HEK293T (cell line): ENCODE data around the gene DMRT1.

Experiments
- CTCF ChIA-PET: fragments of 350-600 bp; formaldehyde crosslinking; extraction: SDS; loops from one replicate; lab custom pipeline; 2021; ENCODE audit warnings: antibody characterized with exemption, inconsistent platforms; lab: Yijun Ruan, JAX
- POLR2A ChIA-PET: fragments of 350-600 bp; formaldehyde crosslinking; extraction: SDS; loops from one replicate; lab custom pipeline; 2020; ENCODE audit warnings: antibody characterized with exemption, inconsistent platforms; lab: Yijun Ruan, JAX
- DNase-seq: peaks from one replicate; pipeline ENCODE4 v3.0.0; 2012; ENCODE audit warnings: mixed read lengths; ENCODE audit errors: extremely low spot score
- ARNT ChIP-seq: fragments of 450-650 bp; IDR thresholded peaks from 2 replicates; pipeline ENCODE4 v1.6.1; 2017; ENCODE audit warnings: mild to moderate bottlenecking
- BHLHE40 ChIP-seq: fragments of 450-650 bp; IDR thresholded peaks from 2 replicates; pipeline ENCODE4 v1.6.1; 2016; ENCODE audit warnings: mild to moderate bottlenecking, moderate library complexity, borderline replicate concordance
- CTBP1 ChIP-seq: fragments of 450-650 bp; IDR thresholded peaks from 2 replicates; pipeline ENCODE4 v1.6.1; 2016; ENCODE audit warnings: borderline replicate concordance
- ELF4 ChIP-seq: fragments of 450-650 bp; IDR thresholded peaks from 2 replicates; pipeline ENCODE4 v1.6.1; 2017; ENCODE audit warnings: antibody characterized with exemption
- FOXA1 ChIP-seq: fragments of 450-650 bp; IDR thresholded peaks from 2 replicates; pipeline ENCODE4 v1.6.1; 2016; ENCODE audit warnings: mild to moderate bottlenecking
- FOXK2 ChIP-seq: fragments of 450-650 bp; IDR thresholded peaks from 2 replicates; pipeline ENCODE4 v1.6.1; 2016; ENCODE audit warnings: mild to moderate bottlenecking
- FOXM1 ChIP-seq: fragments of 450-650 bp; IDR thresholded peaks from 2 replicates; pipeline ENCODE4 v1.6.1; 2017; ENCODE audit warnings: mild to moderate bottlenecking, borderline replicate concordance
- HDGF ChIP-seq: fragments of 450-650 bp; IDR thresholded peaks from 2 replicates; pipeline ENCODE4 v1.6.1; 2017; ENCODE audit warnings: antibody characterized with exemption, borderline replicate concordance
- L3MBTL2 ChIP-seq: fragments of 450-650 bp; conservative IDR thresholded peaks from 2 replicates; pipeline ENCODE4 v1.6.1; 2016; ENCODE audit warnings: mild to moderate bottlenecking
- LEF1 ChIP-seq: fragments of 450-650 bp; IDR thresholded peaks from 2 replicates; pipeline ENCODE4 v1.6.1; 2017; ENCODE audit warnings: mild to moderate bottlenecking, borderline replicate concordance
- NFRKB ChIP-seq: fragments of 450-650 bp; IDR thresholded peaks from 2 replicates; pipeline ENCODE4 v1.6.1; 2016; ENCODE audit warnings: mild to moderate bottlenecking, moderate library complexity
- PKNOX1 ChIP-seq: fragments of 450-650 bp; IDR thresholded peaks from 2 replicates; pipeline ENCODE4 v1.6.1; 2016
- SP1 ChIP-seq: fragments of 450-650 bp; IDR thresholded peaks from 2 replicates; pipeline ENCODE4 v1.6.1; 2017
- SUZ12 ChIP-seq: fragments of 450-650 bp; IDR thresholded peaks from 2 replicates; pipeline ENCODE4 v1.6.1; 2016; ENCODE audit warnings: mild to moderate bottlenecking
- TARDBP ChIP-seq: fragments of 450-650 bp; IDR thresholded peaks from 2 replicates; pipeline ENCODE4 v1.6.1; 2016
- ZNF384 ChIP-seq: fragments of 450-650 bp; IDR thresholded peaks from 2 replicates; pipeline ENCODE4 v1.6.1; 2016

The DMRT1 gene

GRCh38 chr9:976943-977837 is 135.7 kb downstream of the DMRT1 start:
- ChIA-PET CTCF (interaction anchor here (0.6 to 1.4 kb wide), 2 partner anchors 14 to 78 kb away, joined by 3 to 4 read pairs; no protein-coding TSS in a partner anchor), POLR2A (interaction anchor here (1.0 to 1.7 kb wide), 3 partner anchors 10 to 78 kb away, joined by 4 to 5 read pairs (median 4); no protein-coding TSS in a partner anchor)
- TF ChIP-seq L3MBTL2: 0 out of 2 replicates have a peak, but pooled peaks have one; percentile 5
- no peak for TF ChIP-seq TARDBP
- DNase-seq: peak; percentile 37

GRCh38 chr9:977838-978830 is 136.6 kb downstream of the DMRT1 start:
- ChIA-PET CTCF (interaction anchor here (0.6 kb wide), 2 partner anchors 74 to 79 kb away, joined by 3 to 4 read pairs; no protein-coding TSS in a partner anchor), POLR2A (interaction anchor here (1.7 kb wide), 1 partner anchor 79 kb away, joined by 4 read pairs; no protein-coding TSS in a partner anchor)
- DNase-seq: no peak
- no peak for TF ChIP-seq SUZ12

GRCh38 chr9:979983-980382 is 138.5 kb downstream of the DMRT1 start:
- no peak for DNase-seq
- TF ChIP-seq ELF4: no peak
- ChIA-PET CTCF (no interaction called here), POLR2A (no interaction called here)

- no peak for DNase-seq
- TF ChIP-seq PKNOX1 (no peak), ELF4 (no peak), FOXK2 (no peak), SP1 (no peak), FOXM1 (no peak), FOXA1 (no peak), L3MBTL2 (no peak), CTBP1 (no peak), ARNT (no peak), NFRKB (no peak), LEF1 (no peak), HDGF (no peak), BHLHE40 (no peak), SUZ12 (no peak)
- POLR2A ChIA-PET: no interaction called here
- CTCF ChIA-PET: no interaction called here
Observed at GRCh38 chr9:980640-981039, 139.1 kb downstream of the DMRT1 start.

- DNase-seq: no peak
- ChIA-PET POLR2A (no interaction called here), CTCF (no interaction called here)
- TF ChIP-seq ARNT (no peak), ZNF384 (no peak), TARDBP (no peak), NFRKB (no peak), LEF1 (no peak), BHLHE40 (no peak), SP1 (no peak), L3MBTL2 (no peak), SUZ12 (no peak), HDGF (no peak), PKNOX1 (no peak), CTBP1 (no peak), ELF4 (no peak), FOXA1 (no peak), FOXK2 (no peak)
Observed at GRCh38 chr9:981491-981898, 140.0 kb downstream of the DMRT1 start.

- ChIA-PET CTCF (interaction anchor here (0.7 kb wide), 1 partner anchor 73 kb away, joined by 3 read pairs; no protein-coding TSS in a partner anchor), POLR2A (no interaction called here)
- DNase-seq: no peak
- TF ChIP-seq SP1 (no peak), L3MBTL2 (no peak), LEF1 (no peak), TARDBP (no peak), FOXA1 (no peak), PKNOX1 (no peak), BHLHE40 (no peak), CTBP1 (no peak), ZNF384 (no peak), HDGF (no peak), NFRKB (no peak), FOXK2 (no peak), SUZ12 (no peak), ARNT (no peak), FOXM1 (no peak), ELF4 (no peak)
Observed at GRCh38 chr9:982394-983230, 141.1 kb downstream of the DMRT1 start.
